GM23248 (cell line): Measurements from ENCODE around the gene FBN1. TPM values are rescaled to one million over a fixed set of nuclear protein-coding genes. Genes with fewer than 3 reads are reported as not detected.
A peak's percentile ranks its signal among the peaks of the same experiment; 100 is the strongest.

ENCODE experiments used
- DNase-seq: peaks from one replicate; pipeline ENCODE4 v3.0.0-alpha.2; 2015
- H2AFZ ChIP-seq: fragments of 200-600 bp; sonication (generic); 2 replicates; pipeline ENCODE4 v1.6.1; 2016; ENCODE audit warnings: antibody characterized with exemption
- H3F3A ChIP-seq: fragments of 200-600 bp; sonication (generic); 2 replicates; pipeline ENCODE4 v1.6.1; 2016; ENCODE audit warnings: mild to moderate bottlenecking, antibody characterized with exemption, mixed run types; ENCODE audit not compliant: insufficient read depth
- H3K27ac ChIP-seq: fragments of 200-600 bp; sonication (generic); 2 replicates; pipeline ENCODE4 v1.5.1; 2016; ENCODE audit warnings: mild to moderate bottlenecking
- H3K27me3 ChIP-seq: fragments of 200-600 bp; sonication (generic); replicated peaks from 2 replicates; pipeline ENCODE4 v1.6.1; 2016; ENCODE audit warnings: mild to moderate bottlenecking; ENCODE audit not compliant: insufficient read depth
- H3K36me3 ChIP-seq: fragments of 200-600 bp; sonication (generic); 2 replicates; pipeline ENCODE4 v1.6.1; 2016; ENCODE audit warnings: low read depth, mild to moderate bottlenecking
- H3K4me1 ChIP-seq: fragments of 200-600 bp; sonication (generic); 2 replicates; pipeline ENCODE4 v1.6.1; 2016; ENCODE audit warnings: mild to moderate bottlenecking; ENCODE audit not compliant: insufficient read depth
- H3K4me2 ChIP-seq: fragments of 200-600 bp; sonication (generic); one replicate; pipeline ENCODE4 v1.6.1; 2016; ENCODE audit warnings: mild to moderate bottlenecking; ENCODE audit not compliant: unreplicated experiment
- H3K4me3 ChIP-seq: fragments of 200-600 bp; sonication (generic); 2 replicates; pipeline ENCODE4 v1.5.1; 2016; ENCODE audit warnings: mild to moderate bottlenecking
- H3K79me2 ChIP-seq: fragments of 200-600 bp; sonication (generic); 2 replicates; pipeline ENCODE4 v1.6.1; 2016; ENCODE audit warnings: mild to moderate bottlenecking; ENCODE audit not compliant: insufficient read depth
- H3K9ac ChIP-seq: fragments of 200-600 bp; sonication (generic); 2 replicates; pipeline ENCODE4 v1.6.1; 2016; ENCODE audit warnings: mild to moderate bottlenecking
- H3K9me2 ChIP-seq: fragments of 200-600 bp; sonication (generic); 2 replicates; pipeline ENCODE4 v1.6.1; 2016; ENCODE audit warnings: mixed run types, mild to moderate bottlenecking, moderate library complexity; ENCODE audit not compliant: insufficient read depth
- H3K9me3 ChIP-seq: fragments of 200-600 bp; sonication (generic); one replicate; pipeline ENCODE4 v1.6.1; 2017; ENCODE audit warnings: low read depth
- H4K20me1 ChIP-seq: fragments of 200-600 bp; sonication (generic); 2 replicates; pipeline ENCODE4 v1.6.0; 2016; ENCODE audit not compliant: insufficient read depth
- EZH2 ChIP-seq: fragments of 200-600 bp; sonication (generic); IDR thresholded peaks from 2 replicates; pipeline ENCODE4 v1.6.1; 2018; ENCODE audit warnings: antibody characterized with exemption, mild to moderate bottlenecking; ENCODE audit not compliant: insufficient read depth, poor library complexity, severe bottlenecking
- EZH2phosphoT487 ChIP-seq: fragments of 200-600 bp; sonication (generic); IDR thresholded peaks from 2 replicates; pipeline ENCODE4 v1.6.1; 2018; ENCODE audit warnings: antibody characterized with exemption, moderate library complexity, mild to moderate bottlenecking, low read depth; ENCODE audit not compliant: insufficient read depth
- WGBS, 2 experiments: methylation state at CpG; one replicate each; pipeline ENCODE4 v1.1.6; 2015 to 2017; ENCODE audit warnings: low lambda C conversion rate in 2 of 2, low coverage in 1 of 2; ENCODE audit errors: missing lambda C conversion rate in 2 of 2; 5-methylcytosine and 5-hydroxymethylcytosine counted together
- in situ Hi-C: fragments of 300-500 bp; cut with MboI; formaldehyde crosslinking; loops from 2 replicates; pipeline ENCODE4 v1.15.0; 2020
- polyA plus RNA-seq: library from polyadenylated mRNA; unstranded; fragments of >200 nt; fragmentation: Nextera tagmentation; extraction: Ambion mirVana; gene quantifications from 2 replicates; pipeline ENCODE4 v1.2.1, GENCODE V29; 2016
- total RNA-seq: library from RNA; depleted of rRNA; stranded (reverse); fragments of >200 nt; shearing (Covaris generic); gene quantifications from 2 replicates; pipeline ENCODE4 v1.2.3, GENCODE V29; 2014

FBN1 gene
- total and polyA plus RNA-seq, 2 experiments from 2014 or later: 374 to 1,478 TPM

GRCh38 chr15:48578965-48579364 lies 66.5 kb downstream of the FBN1 start:
- peak overlapping the region; percentile 83 for H3K4me2 ChIP-seq
- peaks cover 66% of the 10 kb centered on the region for H3K4me1 ChIP-seq
- 83 to 86% methylated on average over 2 of the region's 2 CpGs for WGBS, 2 experiments
- H3K4me3 ChIP-seq: no peak overlapping the region; the same call in 1 of the 2 replicates
- no peaks in the 10 kb centered on the region for H3K9me2 ChIP-seq
- peaks cover 46% of the 10 kb centered on the region for H3K36me3 ChIP-seq
- in situ Hi-C loops: no loop called here
- no peaks in the 10 kb centered on the region for H3K27me3 ChIP-seq
- H3K9ac ChIP-seq: peak overlapping the region; percentile 77
- peaks cover 92% of the 10 kb centered on the region for H3F3A ChIP-seq
- peaks cover 97% of the 10 kb centered on the region for H3K79me2 ChIP-seq
- no peaks in the 10 kb centered on the region for H3K9me3 ChIP-seq
- TF ChIP-seq EZH2phosphoT487 (no peak), EZH2 (no peak)
- H3K27ac ChIP-seq: peak overlapping the region; percentile 92
- H4K20me1 ChIP-seq: no peaks in the 10 kb centered on the region
- DNase-seq: peak; percentile 40
- H2AFZ ChIP-seq: no peak overlapping the region

- DNase-seq: peak; percentile 65
- H3K4me3 ChIP-seq: no peak overlapping the region
- H3F3A ChIP-seq: peaks cover 92% of the 10 kb centered on the region
- H4K20me1 ChIP-seq: no peaks in the 10 kb centered on the region
- TF ChIP-seq EZH2 (no peak), EZH2phosphoT487 (no peak)
- peaks cover 49% of the 10 kb centered on the region for H3K36me3 ChIP-seq
- peaks cover 51% of the 10 kb centered on the region for H3K4me1 ChIP-seq
- in situ Hi-C loops: no loop called here
- no peaks in the 10 kb centered on the region for H3K9me2 ChIP-seq
- H3K79me2 ChIP-seq: peaks cover 97% of the 10 kb centered on the region
- no peak overlapping the region for H2AFZ ChIP-seq
- no peaks in the 10 kb centered on the region for H3K27me3 ChIP-seq
- WGBS, 2 experiments: 36 to 40% methylated on average over 7 of the region's 7 CpGs
- H3K9me3 ChIP-seq: no peaks in the 10 kb centered on the region
- H3K27ac ChIP-seq: peak overlapping the region; percentile 56
- H3K4me2 ChIP-seq: no peak overlapping the region
- no peak overlapping the region; the same call in none of the 2 replicates for H3K9ac ChIP-seq
Observed at GRCh38 chr15:48577469-48577868, 68.0 kb downstream of the FBN1 start.

- Histone ChIP-seq H3K4me3 (no peak overlapping the region), H3K4me2 (no peak overlapping the region), H3K36me3 (peaks cover 81% of the 10 kb centered on the region), H2AFZ (no peak overlapping the region), H4K20me1 (no peaks in the 10 kb centered on the region), H3K4me1 (peaks cover 26% of the 10 kb centered on the region), H3K27me3 (no peaks in the 10 kb centered on the region), H3K9me3 (no peaks in the 10 kb centered on the region), H3F3A (peaks cover 92% of the 10 kb centered on the region), H3K9ac (no peak overlapping the region), H3K27ac (0 out of 2 replicates have a peak overlapping the region, but pooled peaks have one; percentile 49), H3K79me2 (peaks cover 97% of the 10 kb centered on the region), H3K9me2 (no peaks in the 10 kb centered on the region)
- no peak for DNase-seq
- TF ChIP-seq EZH2phosphoT487 (no peak), EZH2 (no peak)
- in situ Hi-C loops: no loop called here
Observed at GRCh38 chr15:48574187-48574586, 71.3 kb downstream of the FBN1 start.

GRCh38 chr15:48573780-48574179 lies 71.7 kb downstream of the FBN1 start:
- no peak overlapping the region for H3K9ac ChIP-seq
- H3K9me2 ChIP-seq: no peaks in the 10 kb centered on the region
- WGBS, 2 experiments: 91 to 93% methylated on average over 4 of the region's 4 CpGs
- peaks cover 25% of the 10 kb centered on the region for H3K4me1 ChIP-seq
- no peaks in the 10 kb centered on the region for H4K20me1 ChIP-seq
- no peaks in the 10 kb centered on the region for H3K9me3 ChIP-seq
- H3K36me3 ChIP-seq: peaks cover 85% of the 10 kb centered on the region
- peaks cover 94% of the 10 kb centered on the region for H3F3A ChIP-seq
- in situ Hi-C loops: no loop called here
- no peak overlapping the region for H3K4me3 ChIP-seq
- no peaks in the 10 kb centered on the region for H3K27me3 ChIP-seq
- DNase-seq: no peak
- no peak overlapping the region for H2AFZ ChIP-seq
- H3K79me2 ChIP-seq: peaks cover 98% of the 10 kb centered on the region
- 0 out of 2 replicates have a peak overlapping the region, but pooled peaks have one; percentile 49 for H3K27ac ChIP-seq
- H3K4me2 ChIP-seq: no peak overlapping the region
- TF ChIP-seq EZH2: no peak
- no peak for TF ChIP-seq EZH2phosphoT487

GRCh38 chr15:48572823-48573222 lies 72.7 kb downstream of the FBN1 start:
- Histone ChIP-seq H3K36me3 (peaks cover 87% of the 10 kb centered on the region), H3K4me2 (no peak overlapping the region), H3K9me2 (no peaks in the 10 kb centered on the region), H3K79me2 (peaks cover 100% of the 10 kb centered on the region), H2AFZ (no peak overlapping the region), H3K4me3 (no peak overlapping the region), H3K9ac (no peak overlapping the region), H3F3A (peaks cover 97% of the 10 kb centered on the region), H4K20me1 (no peaks in the 10 kb centered on the region), H3K27ac (peak overlapping the region; percentile 49; the same call in 1 of the 2 replicates), H3K9me3 (no peaks in the 10 kb centered on the region), H3K4me1 (peaks cover 32% of the 10 kb centered on the region), H3K27me3 (no peaks in the 10 kb centered on the region)
- no peak for TF ChIP-seq EZH2phosphoT487
- no peak for TF ChIP-seq EZH2
- WGBS, 2 experiments: 97 to 100% methylated on average over 5 of the region's 5 CpGs
- in situ Hi-C loops: no loop called here
- no peak for DNase-seq
